B cell (primary cell): ENCODE measurements around the gene HDAC9. TPM values are rescaled to one million over a fixed set of nuclear protein-coding genes. Genes with fewer than 3 reads are reported as not detected.

Experiments used
- ATAC-seq: fragments of 200-7000 bp; cut with Tn5 transposase; one replicate; pipeline ENCODE4 v1.10.0; 2021; ENCODE audit warnings: low read depth, mild to moderate bottlenecking, moderate number of reproducible peaks, moderate library complexity
- CTCF ChIA-PET: fragments of 350-600 bp; sonication (Branson Sonifier 250); formaldehyde crosslinking; loops from one replicate; lab custom pipeline; 2021; ENCODE audit warnings: antibody characterized with exemption, inconsistent platforms; lab: Charles Lee
- POLR2A ChIA-PET: fragments of 350-600 bp; sonication (Branson Sonifier 250); formaldehyde crosslinking; loops from one replicate; lab custom pipeline; 2021; ENCODE audit warnings: antibody characterized with exemption; lab: Charles Lee
- DNase-seq: peaks from one replicate; pipeline ENCODE4 v3.0.0; 2013
- H2AFZ ChIP-seq: 2 replicates; pipeline ENCODE4 v1.6.1; 2012; ENCODE audit warnings: mild to moderate bottlenecking, low read depth, low read length; ENCODE audit not compliant: insufficient read depth, poor library complexity, severe bottlenecking
- H3K27ac ChIP-seq, 2 donors: 1 replicate in 1 of 2; 2 replicates in 1 of 2; pipeline ENCODE4 v1.5.1; 2012 to 2013; ENCODE audit warnings: low read length in 2 of 2, mild to moderate bottlenecking in 2 of 2, moderate library complexity in 1 of 2
- H3K27me3 ChIP-seq, 4 experiments: fragments of 200-600 bp in 1 of 4; sonication (generic) in 1 of 4; replicated peaks in 1 of 4; 1 replicate in 2 of 4; 2 replicates in 2 of 4; pipeline versions ENCODE4 v1.6.1 to v1.7.0; 2013 to 2016; ENCODE audit warnings: low read length in 3 of 4, mild to moderate bottlenecking in 2 of 4, mixed read lengths in 1 of 4, moderate library complexity in 1 of 4; ENCODE audit not compliant: insufficient read depth in 4 of 4, control insufficient read depth in 3 of 4; ENCODE audit errors: control extremely low read depth in 1 of 4
- H3K36me3 ChIP-seq, 2 experiments: replicated peaks in 1 of 2; 1 replicate in 1 of 2; 2 replicates in 1 of 2; pipeline versions ENCODE4 v1.6.1 to v1.7.1; 2013; ENCODE audit warnings: low read length in 1 of 2; ENCODE audit not compliant: insufficient read depth in 2 of 2, control insufficient read depth in 1 of 2; ENCODE audit errors: control extremely low read depth in 1 of 2, extremely low read depth in 1 of 2
- H3K4me1 ChIP-seq, 2 donors: fragments of 200-600 bp in 1 of 2; sonication (generic) in 1 of 2; 1 replicate in 1 of 2; 2 replicates in 1 of 2; pipeline versions ENCODE4 v1.5.1 to v1.6.1; 2013 to 2017; ENCODE audit warnings: low read length in 2 of 2; ENCODE audit not compliant: control insufficient read depth in 2 of 2, insufficient read depth in 2 of 2
- H3K4me2 ChIP-seq: replicated peaks from 2 replicates; pipeline ENCODE3; 2012; ENCODE audit warnings: mild to moderate bottlenecking, low read depth, low read length; ENCODE audit not compliant: poor library complexity, severe bottlenecking
- H3K4me3 ChIP-seq, 5 experiments: fragments of 200-600 bp in 1 of 5; sonication (generic) in 1 of 5; 1 replicate in 3 of 5; 2 replicates in 2 of 5; pipeline versions ENCODE4 v1.5.1 to v1.7.0; 2011 to 2016; ENCODE audit warnings: low read length in 4 of 5, mild to moderate bottlenecking in 4 of 5, low read depth in 2 of 5, control low read depth in 1 of 5, moderate library complexity in 1 of 5; ENCODE audit not compliant: insufficient read depth in 1 of 5; ENCODE audit errors: control extremely low read depth in 1 of 5, extremely low read depth in 1 of 5
- H3K79me2 ChIP-seq: fragments of 200-600 bp; sonication (generic); one replicate; pipeline ENCODE4 v1.6.0; 2016; ENCODE audit warnings: low read length; ENCODE audit not compliant: control insufficient read depth, insufficient read depth
- H3K9ac ChIP-seq: fragments of 200-600 bp; sonication (generic); 2 replicates; pipeline ENCODE4 v1.6.1; 2017; ENCODE audit warnings: mild to moderate bottlenecking, low read length, moderate library complexity
- H3K9me3 ChIP-seq, 3 donors: one replicate each; pipeline versions ENCODE4 v1.6.1 to v1.7.1; 2013; ENCODE audit warnings: low read length in 2 of 3; ENCODE audit not compliant: control insufficient read depth in 2 of 3, insufficient read depth in 1 of 3; ENCODE audit errors: control extremely low read depth in 1 of 3
- H4K20me1 ChIP-seq: 2 replicates; pipeline ENCODE4 v1.6.0; 2012; ENCODE audit warnings: mild to moderate bottlenecking, low read length; ENCODE audit not compliant: insufficient read depth, control insufficient read depth, poor library complexity, severe bottlenecking
- H3K27ac Mint-ChIP-seq: one replicate; pipeline ENCODE4 v1.8.0; 2021; ENCODE audit warnings: mixed read lengths
- H3K27me3 Mint-ChIP-seq: one replicate; pipeline ENCODE4 v1.8.0; 2021; ENCODE audit warnings: mixed read lengths
- H3K4me1 Mint-ChIP-seq: one replicate; pipeline ENCODE4 v1.8.0; 2021; ENCODE audit warnings: mixed read lengths
- H3K4me3 Mint-ChIP-seq: one replicate; pipeline ENCODE4 v1.8.0; 2021; ENCODE audit warnings: mixed read lengths
- H3K9me3 Mint-ChIP-seq: one replicate; pipeline ENCODE4 v1.8.0; 2022; ENCODE audit warnings: mixed read lengths; ENCODE audit not compliant: insufficient read depth
- EZH2 ChIP-seq: IDR thresholded peaks from 2 replicates; pipeline ENCODE4 v1.6.1; 2012; ENCODE audit warnings: borderline replicate concordance, low read depth, mild to moderate bottlenecking, moderate library complexity, low read length; ENCODE audit not compliant: insufficient read depth, poor library complexity, severe bottlenecking
- WGBS: methylation state at CpG from one replicate; pipeline ENCODE4 v1.1.5; 2013; ENCODE audit warnings: missing lambda C conversion rate; ENCODE audit not compliant: insufficient coverage; 5-methylcytosine and 5-hydroxymethylcytosine counted together
- intact Hi-C: fragments of 100-400 bp; cut with micrococcal nuclease; formaldehyde crosslinking; loops from one replicate; pipeline ENCODE4 v1.10.0; 2022
- polyA plus RNA-seq: library from polyadenylated mRNA; depleted of rRNA; stranded (reverse); fragments of >200 nt; gene quantifications from 2 replicates; pipeline ENCODE4 v1.2.3, GENCODE V29; 2012
- total RNA-seq, 2 donors: library from RNA; stranded (reverse); fragments of 120-200 nt in 1 of 2; gene quantifications; 1 replicate in 1 of 2; 2 replicates in 1 of 2; pipeline versions ENCODE4 v1.2.3 to v1.2.4, GENCODE V29; 2013 to 2022
- TF ChIP-seq, protein P1 (sequence below): fragments of 200-600 bp; IDR thresholded peaks from one replicate; pipeline ENCODE4 v1.8.0; 2022; ENCODE audit warnings: antibody characterized with exemption, mild to moderate bottlenecking

The HDAC9 gene
- total and polyA plus RNA-seq, 2 donors (not counting 1 experiment from before 2014, with no cell fraction given), result 49.1 to 64.8 TPM

DNA sequence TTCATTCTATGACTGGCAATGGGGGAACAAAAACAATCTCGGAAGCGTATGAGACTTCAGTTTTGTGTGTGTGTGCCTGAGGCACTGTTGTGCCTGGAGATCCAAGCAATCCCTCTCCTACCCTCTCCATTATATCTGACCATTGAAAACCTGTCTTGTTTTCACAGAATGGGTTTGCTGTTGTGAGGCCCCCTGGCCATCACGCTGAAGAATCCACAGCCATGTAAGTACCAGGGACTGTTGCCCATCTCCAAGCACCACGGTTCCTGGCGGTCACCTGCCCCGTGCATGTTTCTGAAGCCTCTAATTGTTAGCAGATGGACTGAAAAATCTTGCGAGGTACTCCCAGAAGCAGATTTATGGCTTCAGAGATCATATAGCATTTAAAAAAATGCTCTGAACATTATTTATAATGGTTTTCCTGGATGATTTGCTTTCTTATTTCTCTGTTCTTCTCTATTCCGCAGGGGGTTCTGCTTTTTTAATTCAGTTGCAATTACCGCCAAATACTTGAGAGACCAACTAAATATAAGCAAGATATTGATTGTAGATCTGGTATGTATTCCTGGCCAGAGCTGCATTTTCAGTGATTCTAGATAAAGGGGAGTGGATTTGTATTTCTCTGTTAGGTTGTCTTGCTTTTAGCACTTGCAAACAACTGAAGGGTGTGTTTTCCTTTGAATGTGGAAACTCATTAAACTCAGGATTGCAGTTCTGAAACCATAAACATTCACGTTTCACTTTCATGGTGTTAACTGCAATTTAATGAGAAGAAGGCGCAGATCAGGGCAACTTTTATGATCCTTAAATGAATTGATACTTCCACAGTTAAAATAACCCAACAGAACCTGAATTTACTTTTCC lies 333.7 kb downstream of the HDAC9 start:
- Mint-ChIP-seq H3K27ac (no peak overlapping the region), H3K4me1 (no peaks in the 10 kb centered on the region), H3K9me3 (no peaks in the 10 kb centered on the region), H3K4me3 (no peak overlapping the region), H3K27me3 (no peaks in the 10 kb centered on the region)
- POLR2A ChIA-PET, result no interaction called here
- no peaks in the 10 kb centered on the region for H3K9me3 ChIP-seq
- CTCF ChIA-PET, result no interaction called here
- DNase-seq (no peak), ATAC-seq (no peak)
- H3K27ac ChIP-seq, result no peak overlapping the region
- peaks cover 0 to 1% of the 10 kb centered on the region in 2 experiments for H3K36me3 ChIP-seq
- no peaks in the 10 kb centered on the region for H4K20me1 ChIP-seq
- H3K79me2 ChIP-seq, result no peaks in the 10 kb centered on the region
- H2AFZ ChIP-seq, result no peak overlapping the region
- TF ChIP-seq EZH2, result no peak
- TF ChIP-seq, protein P1, sequence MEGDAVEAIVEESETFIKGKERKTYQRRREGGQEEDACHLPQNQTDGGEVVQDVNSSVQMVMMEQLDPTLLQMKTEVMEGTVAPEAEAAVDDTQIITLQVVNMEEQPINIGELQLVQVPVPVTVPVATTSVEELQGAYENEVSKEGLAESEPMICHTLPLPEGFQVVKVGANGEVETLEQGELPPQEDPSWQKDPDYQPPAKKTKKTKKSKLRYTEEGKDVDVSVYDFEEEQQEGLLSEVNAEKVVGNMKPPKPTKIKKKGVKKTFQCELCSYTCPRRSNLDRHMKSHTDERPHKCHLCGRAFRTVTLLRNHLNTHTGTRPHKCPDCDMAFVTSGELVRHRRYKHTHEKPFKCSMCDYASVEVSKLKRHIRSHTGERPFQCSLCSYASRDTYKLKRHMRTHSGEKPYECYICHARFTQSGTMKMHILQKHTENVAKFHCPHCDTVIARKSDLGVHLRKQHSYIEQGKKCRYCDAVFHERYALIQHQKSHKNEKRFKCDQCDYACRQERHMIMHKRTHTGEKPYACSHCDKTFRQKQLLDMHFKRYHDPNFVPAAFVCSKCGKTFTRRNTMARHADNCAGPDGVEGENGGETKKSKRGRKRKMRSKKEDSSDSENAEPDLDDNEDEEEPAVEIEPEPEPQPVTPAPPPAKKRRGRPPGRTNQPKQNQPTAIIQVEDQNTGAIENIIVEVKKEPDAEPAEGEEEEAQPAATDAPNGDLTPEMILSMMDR, result no peak
- intact Hi-C loops, result no loop called here
- H3K9ac ChIP-seq, result no peak overlapping the region
- no peak overlapping the region for H3K4me3 ChIP-seq
- H3K4me1 ChIP-seq, result no peaks in the 10 kb centered on the region
- no peak overlapping the region for H3K4me2 ChIP-seq
- H3K27me3 ChIP-seq, result no peaks in the 10 kb centered on the region
- 100% methylated on average over 4 of the region's 11 CpGs for WGBS

DNA sequence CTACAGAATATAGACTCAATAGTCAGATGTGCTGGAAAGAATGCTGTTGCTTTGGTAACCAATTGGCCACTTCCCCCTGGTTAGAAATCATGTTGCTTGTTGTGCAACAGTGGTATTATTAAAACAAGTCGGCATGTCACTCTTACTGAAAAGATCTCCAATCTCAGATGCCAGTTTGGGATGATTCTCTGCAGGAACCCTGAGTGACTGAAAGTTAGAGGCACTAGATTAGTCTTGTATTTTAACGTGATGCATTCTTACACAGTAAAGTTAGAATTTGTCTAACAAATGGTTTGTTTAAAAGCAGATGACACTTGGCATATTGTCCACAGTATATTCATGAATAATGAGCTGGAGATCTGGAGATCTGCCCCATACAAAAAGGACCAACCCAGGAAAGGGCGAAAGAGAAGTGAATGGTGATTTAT lies 334.3 kb downstream of the HDAC9 start:
- Histone ChIP-seq H2AFZ (no peak overlapping the region), H3K9ac (no peak overlapping the region), H3K27me3 (no peaks in the 10 kb centered on the region), H3K79me2 (no peaks in the 10 kb centered on the region), H3K4me3 (no peak overlapping the region), H3K27ac (no peak overlapping the region), H3K9me3 (no peaks in the 10 kb centered on the region), H4K20me1 (no peaks in the 10 kb centered on the region), H3K4me2 (no peak overlapping the region), H3K36me3 (peaks cover 0 to 1% of the 10 kb centered on the region in 2 experiments), H3K4me1 (no peaks in the 10 kb centered on the region)
- POLR2A ChIA-PET, result no interaction called here
- H3K4me1 Mint-ChIP-seq, result no peaks in the 10 kb centered on the region
- TF ChIP-seq, protein P1, result no peak
- TF ChIP-seq EZH2, result no peak
- WGBS, result 80% methylated on average over 2 of the region's 3 CpGs
- no peak for ATAC-seq
- no peaks in the 10 kb centered on the region for H3K27me3 Mint-ChIP-seq
- intact Hi-C loops, result no loop called here
- H3K9me3 Mint-ChIP-seq, result no peaks in the 10 kb centered on the region
- no peak overlapping the region for H3K4me3 Mint-ChIP-seq
- no peak for DNase-seq
- H3K27ac Mint-ChIP-seq, result no peak overlapping the region
- CTCF ChIA-PET, result no interaction called here
